ENCODE results near the gene FAAP100. TPM values are rescaled to one million over a fixed set of nuclear protein-coding genes. Genes with fewer than 3 reads are reported as not detected.
A peak's percentile ranks its signal among the peaks of the same experiment; 100 is the strongest.

Gene FAAP100
- 10 to 100 TPM; 21.9 to 27.7 (median 23.9) TPM for total RNA-seq (2021; fragmentation: NEBNext Ultra II Directional; extraction: Animal tissue kit (Norgen Biotek cat#: 25700))
- long read RNA-seq, partial matches to known transcripts, result 5 of 12 reads
- long read RNA-seq, other reads (novel, unspliced or antisense), result 0 of 12 reads

- no peak for TF ChIP-seq CTCF (IDR thresholded peaks at IDR 0.05)
- Mint-ChIP-seq H3K4me3 (peak within 1 kb of the TSS; percentile 95), H3K27me3 (ENCODE audit: insufficient read depth) (peaks cover 8% of the 10 kb centered on the region), H3K4me1 (ENCODE audit: low read depth) (peaks cover 52% of the 10 kb centered on the region), H3K36me3 (ENCODE audit: low read depth) (peaks cover 31% of the 10 kb centered on the region), H3K9me3 (no peaks in the 10 kb centered on the region), H3K27ac (peak within 1 kb of the TSS; percentile 96)
- peak; percentile 61 for DNase-seq
These were observed at the start of gene FAAP100 for GRCh38 chr17:81552244-81553017. Gene FAAP100, minus strand, starts transcription at chr17:81552353. Its CDS starts 23 bp downstream, at chr17:81552330.

GRCh38 chr17:81601525-81602120 is 49.5 kb upstream of the FAAP100 start:
- peak; percentile 91 for TF ChIP-seq CTCF (IDR thresholded peaks at IDR 0.05)
- no peak overlapping the region for H3K4me3 Mint-ChIP-seq
- DNase-seq, result peak; percentile 74
- peak overlapping the region; percentile 54 for H3K27ac Mint-ChIP-seq
- peaks cover 33% of the 10 kb centered on the region for H3K36me3 Mint-ChIP-seq (ENCODE audit: low read depth)
- peaks cover 5% of the 10 kb centered on the region for H3K27me3 Mint-ChIP-seq (ENCODE audit: insufficient read depth)
- no peaks in the 10 kb centered on the region for H3K9me3 Mint-ChIP-seq
- peaks cover 38% of the 10 kb centered on the region for H3K4me1 Mint-ChIP-seq (ENCODE audit: low read depth)

GRCh38 chr17:81599719-81600486 is 47.8 kb upstream of the FAAP100 start:
- no peak; the same call in 1 of the 2 replicates for TF ChIP-seq CTCF (IDR thresholded peaks at IDR 0.05)
- H3K9me3 Mint-ChIP-seq, result no peaks in the 10 kb centered on the region
- H3K4me3 Mint-ChIP-seq, result peak overlapping the region; percentile 64
- H3K27me3 Mint-ChIP-seq (ENCODE audit: insufficient read depth), result peaks cover 5% of the 10 kb centered on the region
- peak overlapping the region; percentile 80 for H3K27ac Mint-ChIP-seq
- H3K36me3 Mint-ChIP-seq (ENCODE audit: low read depth), result peaks cover 32% of the 10 kb centered on the region
- DNase-seq, result peak; percentile 63
- H3K4me1 Mint-ChIP-seq (ENCODE audit: low read depth), result peaks cover 41% of the 10 kb centered on the region

GRCh38 chr17:81593105-81593871 is 41.1 kb upstream of the FAAP100 start:
- TF ChIP-seq CTCF (IDR thresholded peaks at IDR 0.05), result no peak
- H3K27me3 Mint-ChIP-seq (ENCODE audit: insufficient read depth), result peaks cover 4% of the 10 kb centered on the region
- peaks cover 34% of the 10 kb centered on the region for H3K36me3 Mint-ChIP-seq (ENCODE audit: low read depth)
- H3K4me1 Mint-ChIP-seq (ENCODE audit: low read depth), result peaks cover 10% of the 10 kb centered on the region
- H3K9me3 Mint-ChIP-seq, result no peaks in the 10 kb centered on the region
- H3K27ac Mint-ChIP-seq, result no peak overlapping the region
- no peak for DNase-seq
- H3K4me3 Mint-ChIP-seq, result no peak overlapping the region

- Mint-ChIP-seq H3K27me3 (ENCODE audit: insufficient read depth) (peaks cover 2% of the 10 kb centered on the region), H3K36me3 (ENCODE audit: low read depth) (peaks cover 37% of the 10 kb centered on the region), H3K9me3 (no peaks in the 10 kb centered on the region), H3K27ac (no peak overlapping the region), H3K4me1 (ENCODE audit: low read depth) (peaks cover 6% of the 10 kb centered on the region; the same call in 1 of the 2 replicates), H3K4me3 (no peak overlapping the region)
- no peak for TF ChIP-seq CTCF (IDR thresholded peaks at IDR 0.05)
- no peak for DNase-seq
These were observed 39.8 kb upstream of the FAAP100 start for GRCh38 chr17:81591971-81592370.

Measured in HFFc6 (cell line).